WERI-Rb-1 (cell line): ENCODE results near the gene RAB17.

Source experiments
- DNase-seq: peaks from one replicate; pipeline ENCODE4 v3.0.0-alpha.2; 2020
- H3K27ac ChIP-seq: fragments of 250-450 bp; sonication (Bioruptor Pico); 2 replicates; pipeline ENCODE4 v1.5.1; 2020; ENCODE audit warnings: mild to moderate bottlenecking, moderate library complexity
- H3K27me3 ChIP-seq: fragments of 250-450 bp; sonication (Bioruptor Pico); 2 replicates; pipeline ENCODE4 v1.5.1; 2021; ENCODE audit warnings: mild to moderate bottlenecking, low read depth, moderate library complexity; ENCODE audit not compliant: insufficient read depth, severe bottlenecking
- H3K36me3 ChIP-seq: fragments of 250-450 bp; sonication (Bioruptor Pico); 2 replicates; pipeline ENCODE4 v1.5.1; 2020; ENCODE audit warnings: mild to moderate bottlenecking, moderate library complexity
- H3K4me3 ChIP-seq: 2 replicates; pipeline ENCODE4 v1.5.1; 2011; ENCODE audit warnings: low read depth, mild to moderate bottlenecking, control low read depth, low read length
- H3K9me3 ChIP-seq: fragments of 250-450 bp; sonication (Bioruptor Pico); 2 replicates; pipeline ENCODE4 v1.5.1; 2021; ENCODE audit warnings: mild to moderate bottlenecking, moderate library complexity; ENCODE audit not compliant: severe bottlenecking
- TF ChIP-seq, protein P1 (sequence below): IDR thresholded peaks from 2 replicates; pipeline ENCODE4 v1.5.1; 2011; ENCODE audit warnings: low read depth, mild to moderate bottlenecking, control low read depth, inconsistent platforms, low read length

Gene RAB17

DNA sequence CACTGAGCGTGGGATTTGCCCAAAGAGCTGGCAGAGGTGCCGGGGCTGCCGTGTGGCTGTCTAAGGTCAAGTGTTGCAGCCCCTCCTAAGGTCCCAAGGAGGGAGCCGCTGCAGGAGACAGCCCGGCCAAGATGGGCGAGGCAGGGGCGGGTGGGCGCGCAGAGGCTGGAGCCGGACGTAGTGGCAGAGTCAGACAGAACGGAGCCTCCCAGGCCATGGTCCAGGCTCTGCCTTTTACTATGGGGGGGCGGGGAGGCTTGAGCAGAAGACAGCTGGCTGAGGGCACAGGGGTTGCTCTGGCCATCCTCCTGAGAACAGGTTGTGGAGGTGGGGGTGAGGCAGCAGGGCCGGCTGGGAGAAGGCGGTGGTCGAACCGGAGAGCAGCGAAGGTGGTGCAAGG is 51.6 kb downstream of the RAB17 start:
- Histone ChIP-seq H3K9me3 (no peaks in the 10 kb centered on the region), H3K4me3 (no peak overlapping the region), H3K27ac (no peak overlapping the region), H3K27me3 (peaks cover 70% of the 10 kb centered on the region), H3K36me3 (no peaks in the 10 kb centered on the region)
- DNase-seq: no peak
- TF ChIP-seq, protein P1, sequence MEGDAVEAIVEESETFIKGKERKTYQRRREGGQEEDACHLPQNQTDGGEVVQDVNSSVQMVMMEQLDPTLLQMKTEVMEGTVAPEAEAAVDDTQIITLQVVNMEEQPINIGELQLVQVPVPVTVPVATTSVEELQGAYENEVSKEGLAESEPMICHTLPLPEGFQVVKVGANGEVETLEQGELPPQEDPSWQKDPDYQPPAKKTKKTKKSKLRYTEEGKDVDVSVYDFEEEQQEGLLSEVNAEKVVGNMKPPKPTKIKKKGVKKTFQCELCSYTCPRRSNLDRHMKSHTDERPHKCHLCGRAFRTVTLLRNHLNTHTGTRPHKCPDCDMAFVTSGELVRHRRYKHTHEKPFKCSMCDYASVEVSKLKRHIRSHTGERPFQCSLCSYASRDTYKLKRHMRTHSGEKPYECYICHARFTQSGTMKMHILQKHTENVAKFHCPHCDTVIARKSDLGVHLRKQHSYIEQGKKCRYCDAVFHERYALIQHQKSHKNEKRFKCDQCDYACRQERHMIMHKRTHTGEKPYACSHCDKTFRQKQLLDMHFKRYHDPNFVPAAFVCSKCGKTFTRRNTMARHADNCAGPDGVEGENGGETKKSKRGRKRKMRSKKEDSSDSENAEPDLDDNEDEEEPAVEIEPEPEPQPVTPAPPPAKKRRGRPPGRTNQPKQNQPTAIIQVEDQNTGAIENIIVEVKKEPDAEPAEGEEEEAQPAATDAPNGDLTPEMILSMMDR: no peak

GRCh38 chr2:237538001-237538720 is 52.4 kb downstream of the RAB17 start:
- Histone ChIP-seq H3K9me3 (no peaks in the 10 kb centered on the region), H3K4me3 (no peak overlapping the region), H3K36me3 (no peaks in the 10 kb centered on the region), H3K27me3 (peaks cover 76% of the 10 kb centered on the region), H3K27ac (no peak overlapping the region)
- no peak for DNase-seq
- TF ChIP-seq, protein P1: no peak

- Histone ChIP-seq H3K9me3 (no peaks in the 10 kb centered on the region), H3K36me3 (no peaks in the 10 kb centered on the region), H3K4me3 (no peak overlapping the region), H3K27ac (no peak overlapping the region), H3K27me3 (peaks cover 90% of the 10 kb centered on the region)
- TF ChIP-seq, protein P1: no peak
- no peak for DNase-seq
These were observed 53.9 kb downstream of the RAB17 start for GRCh38 chr2:237536617-237537016.

DNA sequence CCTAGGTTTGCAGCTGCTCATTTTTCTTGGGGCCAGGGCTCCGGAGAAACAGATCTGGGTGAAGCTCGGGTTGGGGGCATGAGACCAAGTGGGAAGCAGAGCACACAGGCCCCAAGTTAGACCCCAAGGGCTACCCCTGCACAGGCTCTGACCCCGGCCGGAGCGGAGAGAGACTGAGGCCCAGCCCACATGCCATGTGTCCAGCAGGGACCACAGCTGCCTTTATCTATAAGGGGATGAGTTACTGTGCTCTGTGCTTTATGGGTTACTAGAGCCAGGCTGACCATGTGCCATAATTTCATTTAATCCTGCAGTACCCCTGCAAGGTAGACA is 54.5 kb downstream of the RAB17 start:
- TF ChIP-seq, protein P1: no peak
- Histone ChIP-seq H3K36me3 (no peaks in the 10 kb centered on the region), H3K27me3 (peaks cover 90% of the 10 kb centered on the region)

DNA sequence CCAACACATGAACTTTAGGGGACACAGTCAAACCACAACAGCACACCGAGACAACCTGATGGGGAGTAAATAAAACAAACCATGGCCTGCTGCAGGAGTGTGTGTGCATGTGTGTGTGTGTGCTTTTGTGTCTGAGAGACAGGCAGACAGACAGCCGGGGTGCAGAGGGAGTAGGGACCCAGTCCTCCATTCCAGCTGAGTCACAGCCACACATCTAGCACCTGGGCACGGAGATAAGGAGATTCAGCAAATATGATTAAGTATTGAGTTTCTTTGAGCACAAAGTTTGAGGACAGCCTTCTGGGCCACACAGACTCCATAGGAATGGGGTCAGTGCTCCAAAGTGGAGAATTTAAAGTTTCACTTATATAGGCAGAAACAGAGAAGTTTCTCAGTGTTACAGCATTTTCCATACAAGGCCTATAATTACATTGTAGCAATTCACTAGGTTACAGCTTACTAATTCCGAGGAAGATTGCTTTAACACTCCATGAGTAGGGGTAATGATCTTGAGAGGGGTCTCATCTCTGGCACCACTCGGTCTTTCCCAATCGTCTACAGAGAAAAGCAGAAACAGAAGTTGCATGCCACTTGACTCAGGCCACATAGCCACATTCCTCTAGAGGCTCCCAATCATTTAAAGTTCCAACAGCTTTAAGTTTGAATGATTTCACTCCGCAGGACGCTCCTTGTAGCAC is 55.0 kb downstream of the RAB17 start:
- Histone ChIP-seq H3K27me3 (peaks cover 90% of the 10 kb centered on the region), H3K27ac (no peak overlapping the region), H3K36me3 (no peaks in the 10 kb centered on the region), H3K4me3 (no peak overlapping the region), H3K9me3 (no peaks in the 10 kb centered on the region)
- no peak for DNase-seq
- TF ChIP-seq, protein P1: no peak

More for the DNA sequence above, 54.5 kb downstream of the RAB17 start:
- no peak for DNase-seq
- Histone ChIP-seq H3K4me3 (no peak overlapping the region), H3K9me3 (no peaks in the 10 kb centered on the region), H3K27ac (no peak overlapping the region)
